HG03095 (cell line): ENCODE measurements around the gene ADAMTSL1.

Experiments used
- ATAC-seq: cut with Tn5 transposase; IDR thresholded peaks from one replicate; pipeline ENCODE4 v1.9.1; 2021; ENCODE audit warnings: moderate library complexity; ENCODE audit not compliant: unreplicated experiment

The ADAMTSL1 gene

GRCh38 chr9:18466101-18466500, 7.9 kb upstream of the ADAMTSL1 start:
- ATAC-seq = no peak

DNA sequence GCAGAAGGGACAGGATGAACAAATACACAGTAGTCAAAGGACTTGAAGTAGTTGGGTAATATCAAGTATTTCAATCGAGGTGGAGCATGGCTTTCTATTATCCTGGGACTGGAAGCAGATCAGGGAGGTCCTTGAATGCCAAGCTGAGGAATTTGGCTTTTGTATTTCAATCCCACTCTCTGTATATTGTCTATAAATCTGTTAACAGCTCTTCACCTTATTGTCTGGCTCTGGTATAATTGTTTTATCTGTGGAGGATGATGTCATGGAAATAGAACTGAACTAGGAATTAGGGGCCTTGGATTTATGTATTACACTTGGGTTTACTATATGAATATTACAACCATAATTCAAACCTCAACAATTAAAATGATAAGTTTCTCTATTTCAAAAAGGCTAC, 6.3 kb upstream of the ADAMTSL1 start:
- ATAC-seq = no peak

DNA sequence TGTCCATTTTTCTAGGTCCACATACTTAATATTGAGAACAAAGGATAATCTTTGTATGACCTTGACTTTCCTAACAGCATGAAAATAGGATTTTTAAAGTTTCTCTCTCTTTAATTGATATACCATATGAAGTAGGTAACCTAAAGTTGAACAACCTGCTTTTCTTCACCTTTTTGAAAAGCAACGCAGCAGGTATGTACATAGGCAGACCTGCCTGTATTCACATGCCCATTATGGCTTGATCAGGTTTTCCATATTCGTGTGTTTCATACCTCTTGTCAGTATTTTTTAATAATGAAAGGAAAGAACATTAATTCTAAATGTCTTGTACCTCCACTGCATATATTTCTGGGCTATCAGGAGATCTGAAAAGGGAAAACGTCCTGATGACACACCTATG, 1.5 kb upstream of the ADAMTSL1 start:
- ATAC-seq = no peak

DNA sequence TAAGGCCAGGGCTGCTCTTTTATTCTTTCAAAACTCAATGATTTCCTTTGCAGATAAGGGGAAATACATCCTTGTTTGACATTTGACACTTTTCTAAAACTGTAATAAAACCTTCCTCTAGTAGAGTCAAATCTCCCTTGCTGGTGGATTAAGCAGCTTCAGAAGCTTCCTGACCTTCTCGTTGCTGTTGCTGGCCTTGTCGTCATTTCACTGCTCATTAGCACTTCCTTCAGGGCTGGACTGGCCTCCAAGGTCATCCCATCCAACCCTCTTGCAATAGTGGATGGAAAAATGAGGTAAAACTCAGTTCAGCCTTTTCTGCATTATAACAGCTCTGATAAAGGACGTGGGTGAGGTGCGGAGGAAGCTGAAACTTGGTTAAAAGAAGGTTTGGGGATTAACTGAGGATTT, 1.1 kb upstream of the ADAMTSL1 start:
- ATAC-seq = no peak

DNA sequence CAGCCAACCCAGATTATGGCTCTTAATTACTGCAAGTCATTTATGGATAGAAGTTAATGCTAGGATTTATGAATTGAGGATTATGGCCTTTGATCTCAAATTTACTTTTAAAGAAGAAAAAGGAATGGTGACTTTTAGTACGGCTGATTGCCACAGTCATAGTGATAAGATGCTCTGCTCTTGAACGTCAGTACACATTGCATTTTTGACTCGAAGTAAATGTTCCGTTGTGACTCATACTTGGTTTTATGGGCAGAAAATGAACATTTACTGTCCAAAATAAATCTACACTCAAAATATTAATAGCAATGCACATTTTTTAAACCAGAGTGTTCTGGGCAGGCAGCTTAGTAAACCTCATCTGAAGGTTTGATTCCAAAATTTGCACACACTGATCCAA, 830 bp downstream of the ADAMTSL1 start:
- ATAC-seq = no peak

DNA sequence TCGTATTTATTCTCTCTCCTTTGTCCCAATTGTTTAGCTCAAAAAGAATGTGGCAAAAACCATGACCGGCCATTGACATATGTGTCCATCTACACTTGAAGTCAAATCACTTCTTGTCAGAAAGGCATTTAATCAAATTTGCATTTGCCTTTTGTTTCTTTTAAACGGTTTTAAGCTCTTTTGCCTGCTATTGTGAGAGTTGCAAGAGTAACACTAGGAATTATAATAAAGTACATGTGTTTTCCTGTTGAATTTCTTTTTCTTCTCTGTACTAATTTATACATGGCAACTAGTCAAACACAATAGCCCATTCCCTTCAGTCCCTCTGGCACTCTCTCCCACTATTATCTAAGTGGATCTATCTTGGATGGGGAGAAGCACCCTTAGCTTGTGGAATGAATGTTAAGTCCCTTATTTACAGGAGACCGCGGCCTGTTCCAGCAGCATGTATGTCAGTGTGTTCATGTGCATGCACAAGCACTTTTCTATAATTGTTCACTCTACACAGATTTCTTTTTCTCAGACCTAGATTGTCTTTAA, 3.2 kb downstream of the ADAMTSL1 start:
- no peak for ATAC-seq

- ATAC-seq = no peak
Measured at GRCh38 chr9:18477719-18478118, 3.8 kb downstream of the ADAMTSL1 start.

DNA sequence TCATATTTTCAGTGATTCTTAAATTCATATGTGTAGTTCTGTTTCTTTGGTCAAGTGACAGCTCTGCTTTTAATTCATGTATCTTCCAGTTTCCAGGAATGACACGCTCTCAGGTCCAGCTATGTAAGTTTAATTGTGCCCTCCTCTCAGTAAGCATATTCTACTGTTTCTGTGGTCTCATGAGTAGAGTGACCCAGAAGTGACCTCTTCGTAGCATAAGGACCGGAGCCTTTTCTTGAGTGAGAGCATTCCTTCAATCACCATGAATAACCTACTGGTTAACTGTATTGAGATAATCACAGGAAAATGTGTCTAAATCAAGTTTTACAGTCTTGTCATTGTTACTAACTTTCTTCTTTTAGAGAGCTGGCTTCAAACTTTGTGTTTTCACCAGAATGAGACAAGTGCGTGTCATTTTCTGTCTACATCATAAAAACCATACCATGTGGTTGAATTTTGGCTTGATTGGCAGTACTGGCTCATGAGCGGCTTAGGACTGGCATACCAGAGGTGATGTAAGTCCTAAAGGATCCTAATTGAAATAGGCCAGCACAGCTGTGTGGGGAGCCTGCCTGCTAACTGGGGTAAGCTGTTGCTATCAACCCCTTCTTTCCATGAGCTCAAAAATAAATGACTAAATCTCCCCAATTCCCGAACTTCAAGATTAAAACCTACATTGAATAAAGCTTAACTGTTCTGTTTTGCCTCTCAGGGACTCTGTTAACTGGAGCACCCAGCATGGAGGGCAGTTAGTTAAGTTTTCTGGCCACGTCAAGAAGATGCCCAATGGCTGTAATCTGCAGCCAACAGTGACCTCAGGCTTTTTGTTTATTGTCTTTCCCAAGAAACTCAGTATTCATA, 4.8 kb downstream of the ADAMTSL1 start:
- ATAC-seq = no peak

DNA sequence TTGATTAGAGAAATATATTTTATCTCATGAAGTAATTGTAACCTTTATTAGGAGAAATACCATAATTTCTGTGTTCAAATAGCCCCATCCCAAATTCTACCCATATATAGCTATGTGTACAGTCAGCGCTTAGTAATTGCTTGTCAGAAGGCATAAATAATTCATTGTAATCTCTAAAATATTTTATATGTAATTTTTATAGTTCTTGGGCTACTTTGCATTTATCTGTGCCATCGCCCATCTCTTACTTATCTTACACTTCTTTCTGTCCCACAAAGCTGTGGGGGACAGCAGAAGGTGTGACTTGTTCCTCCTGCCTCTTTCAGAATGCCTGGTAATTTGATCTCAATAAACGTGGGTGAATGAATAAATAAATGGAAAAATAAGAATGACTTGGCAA, 5.5 kb downstream of the ADAMTSL1 start:
- ATAC-seq = no peak

- ATAC-seq = no peak
Measured at GRCh38 chr9:18480662-18481093, 6.7 kb downstream of the ADAMTSL1 start.

GRCh38 chr9:18482371-18482770, 8.4 kb downstream of the ADAMTSL1 start:
- no peak for ATAC-seq

DNA sequence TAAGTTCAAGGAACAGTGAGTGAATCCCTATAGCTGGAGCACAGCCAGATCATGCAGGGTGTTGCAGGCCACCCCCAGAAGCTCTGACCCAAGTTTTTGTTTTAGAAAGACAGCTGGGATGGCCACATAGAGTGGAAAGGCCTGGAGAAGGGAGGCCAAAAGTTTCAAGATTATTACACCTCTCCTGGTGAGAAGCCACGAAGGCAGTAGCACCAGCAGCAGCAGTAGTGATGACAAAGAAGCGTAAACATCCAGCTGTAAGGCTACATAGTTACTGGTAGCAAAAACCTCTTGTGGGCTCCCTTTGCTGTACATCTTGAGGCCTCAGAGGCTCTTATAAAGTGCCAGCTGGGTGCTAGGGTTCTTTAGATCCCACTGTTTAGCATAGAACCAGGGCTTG, 11.8 kb downstream of the ADAMTSL1 start:
- no peak for ATAC-seq

GRCh38 chr9:18487611-18488010, 13.7 kb downstream of the ADAMTSL1 start:
- no peak for ATAC-seq

DNA sequence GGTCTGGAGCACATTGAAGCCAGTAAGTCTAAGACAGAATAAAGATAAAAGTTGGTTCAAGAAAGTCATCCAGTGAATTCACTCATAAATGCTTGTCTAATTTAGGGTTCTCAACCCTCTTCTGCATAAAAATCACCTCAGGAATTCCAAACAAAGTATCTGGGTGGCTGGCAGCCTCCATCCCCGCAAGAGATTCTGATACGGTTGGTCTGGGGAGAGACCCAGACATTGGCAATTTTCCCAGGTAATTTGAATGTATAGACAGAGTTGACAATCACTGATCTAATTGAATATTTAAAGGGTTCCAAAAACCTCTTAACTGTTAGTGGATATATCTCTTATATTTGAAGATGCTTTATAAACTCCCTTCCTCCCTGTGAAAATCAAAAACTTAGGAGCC, 14.9 kb downstream of the ADAMTSL1 start:
- no peak for ATAC-seq

DNA sequence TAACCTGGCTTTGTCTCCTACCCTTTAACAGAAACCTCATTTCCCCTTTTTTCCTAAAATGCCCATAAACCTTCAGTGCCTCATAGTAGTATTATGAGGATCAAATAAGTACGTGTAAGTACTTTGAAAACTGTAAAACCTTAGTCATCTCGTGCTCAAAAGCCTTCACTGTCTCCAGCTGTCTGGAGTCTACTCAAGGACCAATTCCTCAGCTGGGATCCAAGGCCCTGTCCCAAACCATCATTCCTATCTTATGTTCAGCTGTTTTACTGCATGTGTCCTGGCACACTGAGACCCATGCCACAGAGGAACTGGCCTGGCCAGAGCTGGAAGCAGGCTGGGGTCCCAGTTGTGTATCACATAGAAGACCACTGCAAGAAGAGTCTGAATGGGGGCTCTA, 15.9 kb downstream of the ADAMTSL1 start:
- ATAC-seq = no peak

DNA sequence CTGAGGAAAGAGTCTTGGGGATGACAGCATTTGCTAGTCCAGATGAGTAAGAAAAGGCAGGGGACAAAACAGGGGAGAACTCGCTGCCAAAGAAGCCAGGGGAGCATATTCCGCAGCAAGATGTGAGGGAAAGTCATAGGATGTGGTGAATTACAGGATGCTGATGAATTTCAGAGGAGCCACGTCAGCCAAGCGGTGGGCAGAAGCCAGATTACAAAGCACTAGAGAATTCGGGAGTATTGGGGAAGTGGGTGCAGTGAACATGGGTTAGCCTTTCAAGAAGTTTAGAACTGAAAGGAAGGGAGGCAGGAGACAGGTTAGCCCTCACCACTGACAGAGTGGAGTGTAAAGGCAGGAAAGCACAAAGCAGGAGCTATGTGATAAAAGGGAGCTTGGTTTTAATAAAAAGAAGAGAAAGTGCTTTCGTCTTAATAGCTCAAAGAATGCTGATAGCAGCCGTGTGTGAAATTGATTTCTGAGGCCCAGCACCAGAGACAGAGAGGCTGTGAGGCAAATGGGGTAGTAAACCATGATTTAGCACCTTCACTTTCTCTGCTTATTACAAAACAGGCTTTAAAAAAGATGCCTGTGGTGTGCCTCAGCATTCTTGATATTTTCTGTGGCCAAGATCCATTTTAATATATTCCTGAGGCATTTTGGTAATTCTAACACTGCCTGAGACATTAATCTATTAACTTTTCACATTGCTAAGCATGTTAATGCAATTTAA, 16.9 kb downstream of the ADAMTSL1 start:
- no peak for ATAC-seq

- no peak for ATAC-seq
Measured at GRCh38 chr9:18492612-18493011, 18.7 kb downstream of the ADAMTSL1 start.

- ATAC-seq = no peak
Measured at GRCh38 chr9:18493451-18493993, 19.6 kb downstream of the ADAMTSL1 start.

DNA sequence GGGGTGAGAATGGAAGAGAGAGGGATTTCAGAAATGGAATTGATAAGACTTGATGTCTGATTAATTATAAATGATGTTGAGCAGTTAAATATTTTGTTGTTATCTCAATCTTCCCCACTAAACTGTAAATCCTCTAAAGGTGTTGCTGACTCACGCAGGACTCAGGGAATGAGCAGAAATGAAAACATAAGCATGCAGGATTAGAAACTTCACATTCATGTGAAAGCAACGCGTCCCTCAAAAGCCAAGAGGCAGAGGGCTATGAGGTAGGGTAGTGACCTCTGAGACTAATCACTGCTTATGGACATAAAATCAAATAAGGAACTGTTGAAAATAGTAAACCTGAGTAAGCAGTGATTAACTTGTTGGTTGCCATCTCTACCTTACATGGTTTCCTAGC, 21.1 kb downstream of the ADAMTSL1 start:
- ATAC-seq = no peak

DNA sequence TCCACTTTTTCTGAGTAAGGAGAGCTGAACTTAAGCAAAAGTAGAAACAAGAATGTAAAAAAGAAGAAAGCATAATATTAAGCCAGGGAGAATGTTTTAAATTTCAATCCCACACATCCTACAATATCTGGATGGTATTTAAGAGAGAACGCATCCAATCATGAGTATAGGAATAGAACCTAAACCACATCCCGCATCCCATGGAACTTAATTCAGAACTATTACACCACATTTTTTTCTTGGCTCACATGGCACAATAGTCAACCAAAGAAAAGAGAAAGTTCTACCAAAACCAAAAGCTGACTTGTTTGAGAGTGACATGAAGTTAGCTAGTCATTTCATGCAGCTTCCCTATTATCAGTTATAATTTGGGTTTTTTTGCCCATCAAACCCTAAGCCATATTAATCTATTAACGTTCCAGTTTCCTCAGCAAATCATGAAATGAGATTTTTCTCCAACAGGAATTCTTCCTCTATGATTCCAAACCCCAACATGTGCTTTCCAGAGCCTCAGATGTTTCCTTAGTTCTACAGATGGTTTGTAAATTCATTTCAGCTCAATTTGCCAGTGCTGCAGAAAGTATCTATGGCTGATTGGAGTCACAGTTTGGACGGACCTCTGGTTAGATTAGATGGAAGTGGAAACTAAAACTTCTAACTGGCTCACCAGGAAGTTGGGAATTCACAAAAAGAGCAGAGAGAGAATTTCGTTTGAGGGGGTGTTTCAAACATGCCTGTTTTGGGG, 22.5 kb downstream of the ADAMTSL1 start:
- ATAC-seq = no peak

GRCh38 chr9:18499062-18499461, 25.1 kb downstream of the ADAMTSL1 start:
- ATAC-seq = no peak
